ENCODE measurements around the gene PPP1R9A. TPM values are rescaled to one million over a fixed set of nuclear protein-coding genes. Genes with fewer than 3 reads are reported as not detected.

PPP1R9A gene
- polyA plus RNA-seq, 1 donor (not counting 4 experiments of a cell fraction or from before 2014, with no cell fraction given) = 0.01 TPM

- Histone ChIP-seq H3K27ac (ENCODE audit: control insufficient read depth, insufficient read depth, low read length) (no peak overlapping the region), H3K4me1 (ENCODE audit: control insufficient read depth, extremely low read depth, insufficient read depth, low read length) (no peaks in the 10 kb centered on the region)
These were observed 67.9 kb downstream of the PPP1R9A start for GRCh38 chr7:94975336-94975735.

DNA sequence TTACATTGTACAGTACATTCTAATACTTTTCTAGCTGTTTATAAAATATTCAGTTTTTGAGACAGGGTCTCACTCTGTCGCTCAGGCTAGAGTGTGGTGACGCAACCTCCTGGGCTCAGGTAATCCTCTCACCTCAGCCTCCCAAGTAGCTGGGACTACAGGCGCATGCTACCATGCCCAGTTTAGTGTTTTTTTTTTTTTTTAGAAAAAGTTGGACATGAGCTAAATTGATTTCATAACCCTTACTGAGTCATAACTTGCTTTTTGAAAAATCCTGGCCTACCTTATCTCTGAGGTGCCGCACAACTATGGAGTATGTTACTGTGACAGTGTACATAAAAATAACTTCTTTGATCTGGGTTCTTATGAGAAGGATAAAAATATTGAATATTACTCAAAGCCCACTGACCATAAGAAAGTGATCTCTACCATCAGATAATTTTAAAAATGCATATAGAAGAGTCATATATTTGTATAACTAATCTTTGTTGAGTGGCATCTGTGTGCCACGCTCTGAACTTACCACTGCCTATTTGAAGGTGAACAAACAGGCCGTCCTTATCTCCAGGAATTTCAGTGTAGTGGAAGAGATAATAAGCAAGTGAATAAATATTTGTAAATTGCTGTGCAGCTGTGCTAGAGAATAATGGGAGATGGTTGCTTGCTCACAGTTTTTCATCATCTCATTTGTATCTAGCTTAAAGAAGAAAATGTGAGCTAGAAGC lies 73.2 kb downstream of the PPP1R9A start:
- Histone ChIP-seq H2AFZ (ENCODE audit: control insufficient read depth, low read length) (no peak overlapping the region), H3K9ac (ENCODE audit: control insufficient read depth, extremely low read depth, insufficient read depth, low read length) (no peak overlapping the region), H3K9me1 (ENCODE audit: control insufficient read depth, extremely low read depth, insufficient read depth, low read length) (no peaks in the 10 kb centered on the region), H3K79me2 (ENCODE audit: control insufficient read depth, insufficient read depth, low read length) (no peaks in the 10 kb centered on the region), H4K20me1 (ENCODE audit: control insufficient read depth, extremely low read depth, insufficient read depth, low read length) (no peaks in the 10 kb centered on the region), H3K27me3 (ENCODE audit: control insufficient read depth, extremely low read depth, insufficient read depth, low read length) (no peaks in the 10 kb centered on the region), H3K36me3 (ENCODE audit: control insufficient read depth in 2 of 2, extremely low read depth in 1 of 2, insufficient read depth in 2 of 2, low read length in 2 of 2) (no peaks in the 10 kb centered on the region), H3K27ac (ENCODE audit: control insufficient read depth, insufficient read depth, low read length) (no peak overlapping the region), H3K4me1 (ENCODE audit: control insufficient read depth, extremely low read depth, insufficient read depth, low read length) (no peaks in the 10 kb centered on the region), H3K4me2 (ENCODE audit: control insufficient read depth, extremely low read depth, insufficient read depth, low read depth, low read length) (no peak overlapping the region), H3K4me3 (ENCODE audit: control insufficient read depth in 2 of 3, extremely low read depth in 1 of 3, insufficient read depth in 2 of 3, low read depth in 1 of 3, low read length in 3 of 3) (no peak overlapping the region), H3K9me3 (ENCODE audit: control insufficient read depth, low read depth, low read length) (no peaks in the 10 kb centered on the region)
- dilution Hi-C loops (cut with MboI; ENCODE audit: extremely low pct_ligation_motif_present, low sequenced_read_pairs) = no loop called here
- TF ChIP-seq EZH2 (IDR thresholded peaks at IDR 0.05; ENCODE audit: low read length) = no peak
- TF ChIP-seq, protein P1, sequence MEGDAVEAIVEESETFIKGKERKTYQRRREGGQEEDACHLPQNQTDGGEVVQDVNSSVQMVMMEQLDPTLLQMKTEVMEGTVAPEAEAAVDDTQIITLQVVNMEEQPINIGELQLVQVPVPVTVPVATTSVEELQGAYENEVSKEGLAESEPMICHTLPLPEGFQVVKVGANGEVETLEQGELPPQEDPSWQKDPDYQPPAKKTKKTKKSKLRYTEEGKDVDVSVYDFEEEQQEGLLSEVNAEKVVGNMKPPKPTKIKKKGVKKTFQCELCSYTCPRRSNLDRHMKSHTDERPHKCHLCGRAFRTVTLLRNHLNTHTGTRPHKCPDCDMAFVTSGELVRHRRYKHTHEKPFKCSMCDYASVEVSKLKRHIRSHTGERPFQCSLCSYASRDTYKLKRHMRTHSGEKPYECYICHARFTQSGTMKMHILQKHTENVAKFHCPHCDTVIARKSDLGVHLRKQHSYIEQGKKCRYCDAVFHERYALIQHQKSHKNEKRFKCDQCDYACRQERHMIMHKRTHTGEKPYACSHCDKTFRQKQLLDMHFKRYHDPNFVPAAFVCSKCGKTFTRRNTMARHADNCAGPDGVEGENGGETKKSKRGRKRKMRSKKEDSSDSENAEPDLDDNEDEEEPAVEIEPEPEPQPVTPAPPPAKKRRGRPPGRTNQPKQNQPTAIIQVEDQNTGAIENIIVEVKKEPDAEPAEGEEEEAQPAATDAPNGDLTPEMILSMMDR (optimal IDR thresholded peaks at IDR 0.05 in 1 of 3, IDR thresholded peaks at IDR 0.05 in 1 of 3, conservative IDR thresholded peaks at IDR 0.05 in 1 of 3; ENCODE audit: extremely low read depth in 1 of 3, insufficient read depth in 2 of 3, low read length in 3 of 3) = no peak
- no peak for FAIRE-seq
- DNase-seq (ENCODE audit: low read depth, low spot score) = no peak

More at GRCh38 chr7:94975336-94975735, 67.9 kb downstream of the PPP1R9A start:
- no peak for FAIRE-seq
- no peaks in the 10 kb centered on the region for H3K79me2 ChIP-seq (ENCODE audit: control insufficient read depth, insufficient read depth, low read length)
- H3K27me3 ChIP-seq (ENCODE audit: control insufficient read depth, extremely low read depth, insufficient read depth, low read length) = no peaks in the 10 kb centered on the region
- no peak overlapping the region for H3K4me3 ChIP-seq (ENCODE audit: control insufficient read depth in 2 of 3, extremely low read depth in 1 of 3, insufficient read depth in 2 of 3, low read depth in 1 of 3, low read length in 3 of 3)
- no peaks in the 10 kb centered on the region for H3K9me3 ChIP-seq (ENCODE audit: control insufficient read depth, low read depth, low read length)
- no peak overlapping the region for H2AFZ ChIP-seq (ENCODE audit: control insufficient read depth, low read length)
- no peaks in the 10 kb centered on the region for H3K9me1 ChIP-seq (ENCODE audit: control insufficient read depth, extremely low read depth, insufficient read depth, low read length)
- no peak for DNase-seq (ENCODE audit: low read depth, low spot score)
- H3K4me2 ChIP-seq (ENCODE audit: control insufficient read depth, extremely low read depth, insufficient read depth, low read depth, low read length) = no peak overlapping the region
- H4K20me1 ChIP-seq (ENCODE audit: control insufficient read depth, extremely low read depth, insufficient read depth, low read length) = no peaks in the 10 kb centered on the region
- no peak overlapping the region for H3K9ac ChIP-seq (ENCODE audit: control insufficient read depth, extremely low read depth, insufficient read depth, low read length)
- TF ChIP-seq EZH2 (IDR thresholded peaks at IDR 0.05; ENCODE audit: low read length) = no peak
- TF ChIP-seq, protein P1 (optimal IDR thresholded peaks at IDR 0.05 in 1 of 3, IDR thresholded peaks at IDR 0.05 in 1 of 3, conservative IDR thresholded peaks at IDR 0.05 in 1 of 3; ENCODE audit: extremely low read depth in 1 of 3, insufficient read depth in 2 of 3, low read length in 3 of 3) = no peak
- no peaks in the 10 kb centered on the region for H3K36me3 ChIP-seq (ENCODE audit: control insufficient read depth in 2 of 2, extremely low read depth in 1 of 2, insufficient read depth in 2 of 2, low read length in 2 of 2)
- dilution Hi-C loops (cut with MboI; ENCODE audit: extremely low pct_ligation_motif_present, low sequenced_read_pairs) = no loop called here

Measured in keratinocyte (primary cell).